IMR-90 (cell line): ENCODE data around the gene NHLRC1.

Source experiments
- FOS ChIP-seq: fragments of 150-350 bp; IDR thresholded peaks from 2 replicates; pipeline ENCODE4 v1.6.1; 2016; ENCODE audit warnings: low read depth, low read length
- MAFK ChIP-seq: IDR thresholded peaks from 2 replicates; pipeline ENCODE4 v1.6.1; 2012; ENCODE audit warnings: low read depth, low read length, improper control_type of control experiment
- MAZ ChIP-seq: IDR thresholded peaks from 2 replicates; pipeline ENCODE4 v1.6.1; 2012; ENCODE audit warnings: low read depth, mild to moderate bottlenecking, low read length, improper control_type of control experiment, moderate library complexity, borderline replicate concordance
- MXI1 ChIP-seq: IDR thresholded peaks from 2 replicates; pipeline ENCODE4 v1.6.1; 2012; ENCODE audit warnings: low read depth, mild to moderate bottlenecking, low read length, moderate library complexity, borderline replicate concordance
- POLR2A ChIP-seq: IDR thresholded peaks from 2 replicates; pipeline ENCODE4 v1.6.1; 2012; ENCODE audit warnings: mild to moderate bottlenecking, low read depth, low read length
- RAD21 ChIP-seq: IDR thresholded peaks from 2 replicates; pipeline ENCODE4 v1.6.1; 2012; ENCODE audit warnings: low read length, improper control_type of control experiment
- RCOR1 ChIP-seq: IDR thresholded peaks from 2 replicates; pipeline ENCODE4 v1.6.1; 2012; ENCODE audit warnings: mild to moderate bottlenecking, low read length, improper control_type of control experiment; ENCODE audit not compliant: insufficient replicate concordance
- RFX5 ChIP-seq: IDR thresholded peaks from 2 replicates; pipeline ENCODE4 v1.8.0; 2012; ENCODE audit warnings: low read depth, mild to moderate bottlenecking, low read length, moderate library complexity
- TF ChIP-seq, protein P1 (sequence below): conservative IDR thresholded peaks from 2 replicates; pipeline ENCODE4 v1.5.1; 2012; ENCODE audit warnings: mild to moderate bottlenecking, low read depth, low read length, improper control_type of control experiment
- TF ChIP-seq, protein P2 (sequence below): fragments of 150-350 bp; IDR thresholded peaks from 2 replicates; pipeline ENCODE4 v1.6.1; 2017; ENCODE audit warnings: mild to moderate bottlenecking, antibody characterized with exemption, low read length, low read depth
- TF ChIP-seq, protein P3 (sequence below): fragments of 150-350 bp; IDR thresholded peaks from 2 replicates; pipeline ENCODE4 v1.6.1; 2016; ENCODE audit warnings: low read depth, mild to moderate bottlenecking, low read length, moderate library complexity, borderline replicate concordance

DNA sequence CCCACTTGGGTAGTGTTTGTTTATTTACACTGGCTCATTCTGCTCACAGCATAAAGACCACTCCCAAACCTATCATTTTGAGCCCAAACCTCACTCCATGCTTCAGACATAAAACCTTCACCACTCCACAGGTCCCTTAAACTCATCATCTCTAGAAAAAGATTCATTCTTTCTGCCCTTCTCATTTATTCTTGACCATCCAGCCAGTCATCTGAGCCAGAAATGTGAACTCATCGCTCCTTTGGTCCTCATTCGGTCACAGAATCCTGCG, 20.0 kb upstream of the NHLRC1 start:
- TF ChIP-seq POLR2A (no peak), RCOR1 (no peak), MXI1 (no peak), RAD21 (no peak), FOS (no peak), RFX5 (no peak), MAZ (no peak), MAFK (no peak)
- TF ChIP-seq, protein P1, sequence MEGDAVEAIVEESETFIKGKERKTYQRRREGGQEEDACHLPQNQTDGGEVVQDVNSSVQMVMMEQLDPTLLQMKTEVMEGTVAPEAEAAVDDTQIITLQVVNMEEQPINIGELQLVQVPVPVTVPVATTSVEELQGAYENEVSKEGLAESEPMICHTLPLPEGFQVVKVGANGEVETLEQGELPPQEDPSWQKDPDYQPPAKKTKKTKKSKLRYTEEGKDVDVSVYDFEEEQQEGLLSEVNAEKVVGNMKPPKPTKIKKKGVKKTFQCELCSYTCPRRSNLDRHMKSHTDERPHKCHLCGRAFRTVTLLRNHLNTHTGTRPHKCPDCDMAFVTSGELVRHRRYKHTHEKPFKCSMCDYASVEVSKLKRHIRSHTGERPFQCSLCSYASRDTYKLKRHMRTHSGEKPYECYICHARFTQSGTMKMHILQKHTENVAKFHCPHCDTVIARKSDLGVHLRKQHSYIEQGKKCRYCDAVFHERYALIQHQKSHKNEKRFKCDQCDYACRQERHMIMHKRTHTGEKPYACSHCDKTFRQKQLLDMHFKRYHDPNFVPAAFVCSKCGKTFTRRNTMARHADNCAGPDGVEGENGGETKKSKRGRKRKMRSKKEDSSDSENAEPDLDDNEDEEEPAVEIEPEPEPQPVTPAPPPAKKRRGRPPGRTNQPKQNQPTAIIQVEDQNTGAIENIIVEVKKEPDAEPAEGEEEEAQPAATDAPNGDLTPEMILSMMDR: no peak
- TF ChIP-seq, protein P2, sequence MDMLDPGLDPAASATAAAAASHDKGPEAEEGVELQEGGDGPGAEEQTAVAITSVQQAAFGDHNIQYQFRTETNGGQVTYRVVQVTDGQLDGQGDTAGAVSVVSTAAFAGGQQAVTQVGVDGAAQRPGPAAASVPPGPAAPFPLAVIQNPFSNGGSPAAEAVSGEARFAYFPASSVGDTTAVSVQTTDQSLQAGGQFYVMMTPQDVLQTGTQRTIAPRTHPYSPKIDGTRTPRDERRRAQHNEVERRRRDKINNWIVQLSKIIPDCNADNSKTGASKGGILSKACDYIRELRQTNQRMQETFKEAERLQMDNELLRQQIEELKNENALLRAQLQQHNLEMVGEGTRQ: no peak
- TF ChIP-seq, protein P3, sequence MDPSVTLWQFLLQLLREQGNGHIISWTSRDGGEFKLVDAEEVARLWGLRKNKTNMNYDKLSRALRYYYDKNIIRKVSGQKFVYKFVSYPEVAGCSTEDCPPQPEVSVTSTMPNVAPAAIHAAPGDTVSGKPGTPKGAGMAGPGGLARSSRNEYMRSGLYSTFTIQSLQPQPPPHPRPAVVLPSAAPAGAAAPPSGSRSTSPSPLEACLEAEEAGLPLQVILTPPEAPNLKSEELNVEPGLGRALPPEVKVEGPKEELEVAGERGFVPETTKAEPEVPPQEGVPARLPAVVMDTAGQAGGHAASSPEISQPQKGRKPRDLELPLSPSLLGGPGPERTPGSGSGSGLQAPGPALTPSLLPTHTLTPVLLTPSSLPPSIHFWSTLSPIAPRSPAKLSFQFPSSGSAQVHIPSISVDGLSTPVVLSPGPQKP: no peak
